HG02798 (cell line): ENCODE measurements around the gene NCL.
A peak's percentile ranks its signal among the peaks of the same experiment; 100 is the strongest.

ENCODE experiments used
- ATAC-seq: cut with Tn5 transposase; IDR thresholded peaks from one replicate; pipeline ENCODE4 v1.9.1; 2021; ENCODE audit warnings: mild to moderate bottlenecking; ENCODE audit not compliant: unreplicated experiment, poor library complexity

The NCL gene

DNA sequence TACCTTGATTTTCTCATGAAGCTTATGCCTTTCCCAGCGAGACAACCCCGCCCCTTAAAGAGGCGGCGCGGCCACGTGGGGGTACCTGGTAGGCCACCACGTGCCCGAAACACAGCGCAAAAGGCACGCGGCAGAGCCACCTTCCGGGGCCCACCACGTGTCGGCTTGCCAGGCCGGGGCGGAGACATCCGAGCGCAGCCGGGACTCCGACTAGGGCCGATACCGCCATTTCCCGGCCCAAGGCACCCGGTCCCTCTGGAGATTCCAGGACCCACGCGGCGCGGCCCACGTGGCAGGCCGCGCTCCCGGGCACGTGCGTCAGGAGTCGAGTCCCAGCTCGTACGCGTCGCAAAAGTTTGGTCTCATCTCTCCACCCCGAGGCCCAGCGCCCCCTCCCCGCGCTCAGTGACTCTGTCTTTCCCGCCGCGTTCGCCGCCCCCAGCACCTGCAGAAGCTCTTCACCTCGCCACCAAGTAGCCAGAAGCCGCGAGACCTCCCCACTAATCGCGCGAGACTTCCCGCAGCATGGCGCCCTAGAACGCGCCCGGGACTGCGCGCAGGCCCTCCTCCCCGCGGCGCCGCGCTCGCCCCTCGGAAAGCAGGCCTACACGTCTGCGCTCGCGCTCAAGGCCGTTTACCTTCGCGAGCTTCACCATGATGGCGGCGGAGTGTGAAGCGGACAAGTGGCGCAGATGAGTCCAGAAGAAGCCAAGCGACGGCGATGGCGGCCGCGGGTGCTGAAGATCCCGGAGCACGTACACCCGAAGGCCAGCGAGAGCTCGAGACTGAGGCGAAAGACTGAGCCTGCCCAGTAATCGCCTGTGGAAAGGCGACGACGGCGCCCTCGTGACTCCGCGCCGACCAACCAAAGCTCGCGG, at the start of gene NCL:
Gene NCL (minus strand): TSS at position 787 of the 878 bp plus-strand sequence. CDS start 131 bp downstream, at position 656.
- peak; percentile 91 for ATAC-seq

GRCh38 chr2:231513746-231514224, 49.5 kb upstream of the NCL start:
- no peak for ATAC-seq

- no peak for ATAC-seq
These were observed 47.9 kb upstream of the NCL start for GRCh38 chr2:231512222-231512621.

- no peak for ATAC-seq
These were observed 39.5 kb upstream of the NCL start for GRCh38 chr2:231503766-231504165.

DNA sequence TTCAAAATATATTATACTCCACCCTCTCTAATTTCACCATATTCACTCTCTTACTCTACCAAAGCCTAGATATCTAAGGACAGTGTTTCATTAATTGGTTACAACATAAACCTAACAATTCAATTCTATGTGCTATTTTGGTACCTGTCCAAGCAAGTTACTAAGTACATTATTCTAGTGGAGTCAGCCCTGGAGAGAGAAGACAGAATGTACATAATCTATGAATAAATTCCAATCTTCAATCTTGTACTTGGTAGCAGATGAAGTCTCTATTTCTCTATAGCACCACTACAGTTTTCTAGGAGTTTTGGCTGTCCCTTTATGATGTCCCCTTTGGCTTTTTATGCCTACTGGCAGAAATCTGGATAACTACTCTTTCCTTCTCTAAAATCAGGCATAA, 38.3 kb upstream of the NCL start:
- ATAC-seq = no peak

- no peak for ATAC-seq
These were observed 33.4 kb upstream of the NCL start for GRCh38 chr2:231497651-231498050.

- ATAC-seq = no peak
These were observed 30.4 kb upstream of the NCL start for GRCh38 chr2:231494669-231495068.

DNA sequence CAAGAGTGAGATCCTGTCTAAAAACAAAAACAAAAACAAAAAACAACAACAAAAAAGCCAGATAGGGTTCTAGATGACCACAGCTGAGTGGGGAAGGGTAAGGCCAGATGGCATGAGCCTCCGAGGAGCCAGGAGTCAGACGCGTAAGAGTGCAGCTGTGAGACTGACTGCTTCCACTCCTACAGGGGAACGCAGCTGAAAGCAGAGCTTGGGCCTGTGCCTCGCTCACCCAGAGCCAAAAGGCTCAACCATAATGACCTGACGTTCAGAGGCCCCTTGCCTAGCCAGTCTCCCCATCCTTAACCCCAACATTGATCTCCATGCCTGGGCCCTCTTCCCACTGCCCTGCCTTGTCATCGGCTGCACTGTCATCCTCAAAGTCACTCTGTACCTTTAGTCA, 26.5 kb upstream of the NCL start:
- ATAC-seq = no peak

- no peak for ATAC-seq
These were observed 25.7 kb upstream of the NCL start for GRCh38 chr2:231489990-231490389.

DNA sequence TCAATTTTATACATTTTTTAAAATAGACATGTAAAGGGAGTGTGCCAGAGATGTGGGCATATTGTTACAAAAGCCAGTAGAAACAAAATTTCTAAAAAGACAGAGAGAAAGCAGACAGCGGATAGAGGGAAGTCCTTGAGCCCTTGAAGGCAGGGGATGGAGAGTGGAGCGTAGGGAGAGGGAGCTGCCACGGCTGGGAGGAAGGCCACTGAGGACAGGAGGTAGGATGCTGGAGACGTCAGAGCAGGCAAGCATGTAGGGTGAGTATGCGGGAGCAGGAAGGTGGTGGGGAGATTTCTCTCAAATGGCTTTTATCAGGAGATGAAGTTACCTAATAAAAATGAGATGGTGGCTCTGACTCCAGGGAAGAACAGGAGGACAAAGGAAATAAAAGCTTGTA, 24.0 kb upstream of the NCL start:
- no peak for ATAC-seq

- no peak for ATAC-seq
These were observed 22.7 kb upstream of the NCL start for GRCh38 chr2:231486851-231487596.

DNA sequence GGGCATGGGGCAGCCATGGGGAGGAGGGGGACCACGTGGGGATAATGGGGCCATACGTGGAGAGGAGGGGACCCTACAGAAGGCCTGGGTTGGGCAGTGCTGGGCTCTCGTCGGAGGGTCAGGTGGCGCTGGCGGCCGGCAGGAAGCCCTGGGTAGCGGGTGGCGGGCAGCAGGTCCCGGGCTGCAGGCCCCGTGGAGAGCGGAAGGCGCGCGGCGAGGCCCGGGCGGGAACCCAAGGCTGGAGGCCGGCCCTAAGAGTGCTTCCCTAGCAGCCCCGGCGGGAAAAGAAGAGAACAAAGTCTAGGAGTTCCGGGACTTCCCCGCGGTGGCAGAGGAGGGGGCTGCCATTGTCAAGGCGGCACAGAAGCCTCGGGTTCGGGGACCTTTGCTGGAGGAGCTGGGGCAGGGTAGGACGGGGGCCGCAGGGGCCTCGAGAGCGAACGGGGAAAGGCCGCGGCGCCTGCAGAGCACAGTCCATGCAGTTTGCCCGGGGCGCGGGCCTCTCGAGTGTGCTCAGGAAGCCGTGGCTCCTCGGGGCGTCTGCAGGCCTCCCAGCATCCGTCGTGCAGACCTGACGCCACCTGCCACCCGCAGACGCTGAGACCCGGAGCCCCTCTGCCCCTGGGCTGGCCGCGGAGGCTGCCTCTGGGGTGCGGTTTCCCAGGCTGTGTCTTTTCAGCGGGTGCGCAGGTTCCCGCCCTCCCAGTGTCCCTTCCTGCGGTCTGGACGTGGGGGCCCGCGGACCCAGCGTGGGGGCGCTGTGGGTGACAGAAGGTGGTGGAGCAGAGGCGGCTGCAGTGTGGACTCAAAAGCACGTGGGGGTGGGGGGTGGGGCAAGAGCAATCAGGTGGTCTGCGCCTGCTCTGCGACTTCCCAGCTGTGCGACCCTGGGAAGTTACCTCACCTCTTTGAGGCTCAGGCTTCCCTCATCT, 19.4 kb upstream of the NCL start:
- ATAC-seq = peak; percentile 23

GRCh38 chr2:231482806-231483391, 18.6 kb upstream of the NCL start:
- ATAC-seq = peak; percentile 73

DNA sequence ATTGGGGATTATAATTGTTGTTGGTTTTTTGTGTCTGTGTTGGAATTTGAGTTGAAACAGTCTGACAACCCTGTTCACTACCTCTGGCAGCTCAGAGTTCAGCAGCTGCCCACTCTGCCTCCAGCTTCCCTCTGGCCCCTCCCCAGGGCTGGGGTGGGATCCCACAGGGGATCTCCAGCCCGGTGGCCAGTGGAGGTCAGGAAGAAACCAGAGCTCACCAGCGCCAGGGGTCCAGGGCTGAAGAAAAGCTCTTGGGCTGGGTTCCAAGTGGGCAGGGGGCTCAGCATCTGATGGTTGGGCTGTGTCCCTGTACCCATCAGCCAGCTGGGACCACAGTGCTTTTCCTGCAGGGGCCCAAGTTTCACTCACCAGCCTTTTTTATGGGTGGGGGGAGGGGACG, 16.5 kb upstream of the NCL start:
- ATAC-seq = no peak

DNA sequence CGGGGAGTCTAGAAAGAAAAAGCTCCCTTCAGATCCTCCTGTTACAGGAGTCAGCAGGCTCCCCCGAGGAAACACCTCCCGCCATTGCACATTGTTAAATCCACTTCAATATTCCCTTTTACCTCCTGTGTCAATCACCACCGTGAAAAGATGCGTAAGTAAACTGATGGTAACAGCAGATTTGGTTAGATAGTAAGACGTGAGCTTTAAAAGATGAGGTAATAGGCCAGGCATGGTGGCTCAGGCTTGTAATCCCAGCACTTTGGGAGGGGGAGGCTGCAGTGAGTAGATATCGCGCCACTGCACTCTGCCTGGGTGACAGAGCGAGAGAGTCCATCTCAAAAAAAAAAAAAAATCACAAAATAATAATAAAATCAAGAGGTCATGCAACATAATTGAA, 15.2 kb upstream of the NCL start:
- ATAC-seq = no peak

GRCh38 chr2:231476920-231477319, 12.6 kb upstream of the NCL start:
- no peak for ATAC-seq

- no peak for ATAC-seq
These were observed 11.7 kb upstream of the NCL start for GRCh38 chr2:231475965-231476364.

DNA sequence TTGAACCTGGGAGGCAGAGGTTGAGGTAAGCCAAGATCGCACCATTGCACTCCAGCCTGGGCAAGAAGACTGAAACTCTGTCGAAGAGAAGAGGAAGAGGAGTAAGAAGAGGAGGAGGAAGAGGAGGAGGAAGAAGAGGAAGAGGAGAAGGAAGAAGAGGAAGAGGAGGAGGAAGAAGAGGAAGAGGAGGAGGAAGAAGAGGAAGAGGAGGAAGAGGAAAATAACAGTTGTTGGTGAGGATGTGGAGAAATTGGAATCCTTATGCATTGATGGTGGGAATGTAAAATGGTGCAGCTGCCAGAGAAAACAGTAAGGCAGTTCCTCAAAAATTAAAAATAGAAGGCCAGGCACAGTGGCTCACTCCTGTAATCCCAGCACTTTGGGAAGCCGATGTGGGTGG, 8.5 kb upstream of the NCL start:
- ATAC-seq = no peak

GRCh38 chr2:231470246-231470900, 6.1 kb upstream of the NCL start:
- ATAC-seq = no peak

- ATAC-seq = no peak
These were observed 5.3 kb upstream of the NCL start for GRCh38 chr2:231469583-231469950.
